Measurements from ENCODE around the gene HECA. TPM values are rescaled to one million over a fixed set of nuclear protein-coding genes. Genes with fewer than 3 reads are reported as not detected.
"Not testable (repeated sequence)": the region's sequence is repeated elsewhere in the genome, so short reads cannot be mapped to it uniquely, and the experiment has no call there.

Gene HECA
- total and polyA plus RNA-seq, 4 donors = 2.3 to 11.1 (median 5.9) TPM

- TF ChIP-seq RAD21 (IDR thresholded peaks at IDR 0.05) = peak in 1 of 2 donors; percentile 6
- no peak for TF ChIP-seq HNF4G (IDR thresholded peaks at IDR 0.05)
- whole genome bisulfite sequencing = 85% methylated on average over 1 of the region's 1 CpG
- Histone ChIP-seq H3K36me3 (ENCODE audit: control insufficient read depth in 4 of 4, insufficient read depth in 3 of 4, low read depth in 1 of 4, low read length in 3 of 4) (no peaks in the 10 kb centered on the region), H3K4me3 (ENCODE audit: low read depth in 1 of 3, low read length in 3 of 3) (no peak overlapping the region), H3K4me1 (ENCODE audit: control insufficient read depth in 4 of 4, insufficient read depth in 4 of 4, low read length in 3 of 4) (no peaks in the 10 kb centered on the region), H3K9ac (ENCODE audit: low read depth in 1 of 2, low read length in 2 of 2) (no peak overlapping the region), H3K27ac (ENCODE audit: low read depth in 1 of 2, low read length in 2 of 2) (no peak overlapping the region), H3K27me3 (ENCODE audit: control insufficient read depth in 4 of 4, insufficient read depth in 4 of 4, low read length in 3 of 4) (no peaks in the 10 kb centered on the region), H3K9me3 (ENCODE audit: control insufficient read depth in 4 of 4, low read length in 3 of 4) (peaks cover 0 to 7% (median 3%) of the 10 kb centered on the region in 4 donors)
- DNase-seq (ENCODE audit: low spot score) = no peak
Measured at GRCh38 chr6:139117734-139118133, 17.1 kb upstream of the HECA start.

- no peak overlapping the region for H3K9ac ChIP-seq (ENCODE audit: low read depth in 1 of 2, low read length in 2 of 2)
- no peaks in the 10 kb centered on the region for H3K36me3 ChIP-seq (ENCODE audit: control insufficient read depth in 4 of 4, insufficient read depth in 3 of 4, low read depth in 1 of 4, low read length in 3 of 4)
- H3K4me3 ChIP-seq (ENCODE audit: low read depth in 1 of 3, low read length in 3 of 3) = no peak overlapping the region
- no peaks in the 10 kb centered on the region for H3K27me3 ChIP-seq (ENCODE audit: control insufficient read depth in 4 of 4, insufficient read depth in 4 of 4, low read length in 3 of 4)
- DNase-seq (ENCODE audit: low spot score) = no peak
- 66% methylated on average over 3 of the region's 3 CpGs for WGBS
- H3K27ac ChIP-seq (ENCODE audit: low read depth in 1 of 2, low read length in 2 of 2) = no peak overlapping the region
- no peak for TF ChIP-seq FOXA1 (IDR thresholded peaks at IDR 0.05)
- peaks cover 0 to 7% (median 3%) of the 10 kb centered on the region in 4 donors for H3K9me3 ChIP-seq (ENCODE audit: control insufficient read depth in 4 of 4, low read length in 3 of 4)
- no peaks in the 10 kb centered on the region for H3K4me1 ChIP-seq (ENCODE audit: control insufficient read depth in 4 of 4, insufficient read depth in 4 of 4, low read length in 3 of 4)
Measured at GRCh38 chr6:139119552-139119951, 15.3 kb upstream of the HECA start.

GRCh38 chr6:139122823-139123222 is 12.1 kb upstream of the HECA start:
- not testable (repeated sequence) for H3K27me3 ChIP-seq (ENCODE audit: control insufficient read depth in 4 of 4, insufficient read depth in 4 of 4, low read length in 3 of 4); H3K4me1 ChIP-seq (ENCODE audit: control insufficient read depth in 4 of 4, insufficient read depth in 4 of 4, low read length in 3 of 4); DNase-seq (ENCODE audit: low spot score); H3K4me3 ChIP-seq (ENCODE audit: low read depth in 1 of 3, low read length in 3 of 3); H3K9ac ChIP-seq (ENCODE audit: low read depth in 1 of 2, low read length in 2 of 2); H3K36me3 ChIP-seq (ENCODE audit: control insufficient read depth in 4 of 4, insufficient read depth in 3 of 4, low read depth in 1 of 4, low read length in 3 of 4); H3K27ac ChIP-seq (ENCODE audit: low read depth in 1 of 2, low read length in 2 of 2); H3K9me3 ChIP-seq (ENCODE audit: control insufficient read depth in 4 of 4, low read length in 3 of 4)
- 69% methylated on average over 3 of the region's 3 CpGs for WGBS

- peaks cover 0 to under 1% (median 0%) of the 10 kb centered on the region in 4 donors for H3K9me3 ChIP-seq (ENCODE audit: control insufficient read depth in 4 of 4, low read length in 3 of 4)
- no peak overlapping the region for H3K4me3 ChIP-seq (ENCODE audit: low read depth in 1 of 3, low read length in 3 of 3)
- 48% methylated on average over 8 of the region's 8 CpGs for WGBS
- no peak overlapping the region for H3K27ac ChIP-seq (ENCODE audit: low read depth in 1 of 2, low read length in 2 of 2)
- H3K36me3 ChIP-seq (ENCODE audit: control insufficient read depth in 4 of 4, insufficient read depth in 3 of 4, low read depth in 1 of 4, low read length in 3 of 4) = no peaks in the 10 kb centered on the region
- peak; percentile 41 for DNase-seq (ENCODE audit: low spot score)
- H3K4me1 ChIP-seq (ENCODE audit: control insufficient read depth in 4 of 4, insufficient read depth in 4 of 4, low read length in 3 of 4) = no peaks in the 10 kb centered on the region
- TF ChIP-seq CTCF (IDR thresholded peaks at IDR 0.05; ENCODE audit: low read depth, low read length, missing input control) (peak; percentile 34), SP1 (IDR thresholded peaks at IDR 0.05) (peak; percentile 76), RAD21 (IDR thresholded peaks at IDR 0.05) (peak; percentile 79 to 86), RXRA (IDR thresholded peaks at IDR 0.05) (peak in 1 of 2 donors; percentile 14), HNF4G (IDR thresholded peaks at IDR 0.05) (no peak)
- H3K9ac ChIP-seq (ENCODE audit: low read depth in 1 of 2, low read length in 2 of 2) = no peak overlapping the region
- no peaks in the 10 kb centered on the region for H3K27me3 ChIP-seq (ENCODE audit: control insufficient read depth in 4 of 4, insufficient read depth in 4 of 4, low read length in 3 of 4)
Measured at GRCh38 chr6:139124887-139125672, 9.8 kb upstream of the HECA start.
